IPS-18c (cell line): ENCODE measurements around the gene SSTR4.

Source experiments
- H3K4me3 ChIP-seq: 2 replicates; pipeline ENCODE4 v1.7.0; 2013; ENCODE audit warnings: low read depth, mild to moderate bottlenecking, low read length, moderate library complexity; ENCODE audit not compliant: insufficient read depth
- H3K9me3 ChIP-seq: one replicate; pipeline ENCODE4 v1.6.1; 2013; ENCODE audit warnings: mild to moderate bottlenecking, low read length, moderate library complexity; ENCODE audit not compliant: control insufficient read depth, insufficient read depth

Gene SSTR4

GRCh38 chr20:23087587-23088251 is 52.6 kb downstream of the SSTR4 start:
- H3K4me3 ChIP-seq = no peak overlapping the region
- no peaks in the 10 kb centered on the region for H3K9me3 ChIP-seq
